HL-60/S4 (cell line): Measurements from ENCODE around the gene DNTT.

Experiments
- in situ Hi-C: fragments of 300-500 bp; cut with MboI; formaldehyde crosslinking; loops from 2 replicates; pipeline ENCODE4 v1.14.3; 2022; ENCODE audit warnings: low sequenced_read_pairs

DNTT gene

GRCh38 chr10:96339956-96340904, 36.0 kb downstream of the DNTT start:
- in situ Hi-C loops: loop anchor here (25.0 kb wide), 1 partner anchor 328 kb away; no protein-coding TSS in a partner anchor

DNA sequence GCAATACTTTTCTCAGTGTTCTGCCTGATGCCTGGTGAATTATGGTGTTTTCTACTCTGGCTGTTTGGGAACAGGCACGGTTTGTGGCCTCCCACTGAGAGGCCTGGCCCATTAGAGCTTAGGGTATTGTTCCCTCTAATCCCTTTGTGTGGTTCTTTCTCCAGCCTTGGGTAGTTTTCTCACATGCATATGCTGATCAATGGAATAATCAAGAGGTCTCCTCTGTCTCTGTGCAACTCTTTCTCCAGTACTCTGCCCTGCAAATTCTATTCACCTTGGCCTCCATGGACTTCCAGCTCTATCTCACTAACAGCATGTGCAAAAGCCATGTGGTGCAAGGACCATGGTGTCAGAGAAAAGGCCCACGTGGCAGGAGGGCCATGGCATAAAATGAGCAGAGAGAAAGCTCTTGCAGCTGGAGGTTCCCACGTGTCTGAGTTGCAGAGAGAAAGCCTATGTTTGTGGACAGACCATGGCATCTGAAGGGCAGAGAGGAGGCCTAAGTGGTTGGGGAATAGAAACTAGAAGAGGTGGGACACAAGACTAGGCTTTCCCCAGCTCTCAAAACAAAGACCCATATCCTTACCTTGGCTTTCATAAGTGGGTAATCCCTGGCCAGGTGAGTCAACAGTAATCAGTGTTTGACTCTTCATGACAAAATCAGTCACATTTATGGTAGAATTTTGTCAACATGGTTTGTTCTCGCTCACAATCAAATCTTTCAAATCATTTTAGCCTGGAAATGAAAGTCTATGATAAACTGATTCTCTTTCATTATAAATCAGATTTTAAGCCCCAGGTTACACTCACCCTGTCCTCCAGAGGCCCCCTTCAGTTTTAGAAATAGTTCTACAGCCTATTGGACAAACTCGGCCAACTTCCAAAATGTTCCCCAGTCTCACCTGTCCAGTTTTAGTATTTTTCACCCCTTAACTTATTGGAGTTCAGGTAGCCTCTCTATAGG, 37.3 kb downstream of the DNTT start:
- in situ Hi-C loops: loop anchor here (25.0 kb wide), 1 partner anchor 329 kb away; no protein-coding TSS in a partner anchor

- in situ Hi-C loops: loop anchor here (25.0 kb wide), 1 partner anchor 330 kb away; no protein-coding TSS in a partner anchor
Observed at GRCh38 chr10:96342402-96342801, 38.2 kb downstream of the DNTT start.

DNA sequence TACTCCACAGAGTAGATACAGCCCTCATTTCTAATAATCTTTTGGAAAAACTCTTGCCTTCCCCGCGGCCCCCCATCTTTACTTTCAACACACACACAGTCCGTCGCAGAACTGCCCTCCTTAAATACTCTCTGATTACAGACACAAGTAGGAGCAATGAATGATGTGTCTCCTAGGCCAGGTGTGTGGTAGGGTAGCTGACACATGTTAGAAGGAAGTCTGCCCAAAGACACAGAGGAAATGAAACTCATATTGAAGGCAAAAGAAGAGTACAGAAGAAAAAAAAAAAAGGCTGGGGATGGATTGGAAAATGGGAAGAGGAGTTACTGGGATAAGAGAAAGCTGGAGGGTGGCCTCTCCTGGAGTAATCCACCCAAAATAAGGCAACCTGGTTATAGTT, 39.9 kb downstream of the DNTT start:
- in situ Hi-C loops: loop anchor here (25.0 kb wide), 1 partner anchor 332 kb away; no protein-coding TSS in a partner anchor

DNA sequence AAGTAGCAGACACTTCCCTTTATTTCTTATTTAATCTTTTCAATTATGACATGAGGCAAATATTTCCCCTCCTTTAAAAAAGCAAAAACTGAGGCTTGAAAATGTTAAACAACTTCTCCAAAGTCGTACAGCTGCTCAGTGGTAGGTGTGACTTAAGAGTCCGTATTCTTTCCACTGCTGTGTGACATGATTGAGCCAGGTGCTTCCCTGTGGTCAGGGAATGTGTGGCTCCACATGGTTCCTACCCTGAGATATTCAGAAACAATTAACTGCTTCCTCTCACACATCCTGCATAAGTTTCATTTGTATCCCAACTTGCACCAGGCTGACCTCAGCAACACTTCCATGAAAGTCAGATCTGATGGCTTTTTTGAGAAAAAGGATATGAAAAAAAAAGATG, 41.0 kb downstream of the DNTT start:
- in situ Hi-C loops: loop anchor here (25.0 kb wide), 1 partner anchor 333 kb away; no protein-coding TSS in a partner anchor

GRCh38 chr10:96346295-96346694, 42.1 kb downstream of the DNTT start:
- in situ Hi-C loops: loop anchor here (25.0 kb wide), 1 partner anchor 334 kb away; no protein-coding TSS in a partner anchor

DNA sequence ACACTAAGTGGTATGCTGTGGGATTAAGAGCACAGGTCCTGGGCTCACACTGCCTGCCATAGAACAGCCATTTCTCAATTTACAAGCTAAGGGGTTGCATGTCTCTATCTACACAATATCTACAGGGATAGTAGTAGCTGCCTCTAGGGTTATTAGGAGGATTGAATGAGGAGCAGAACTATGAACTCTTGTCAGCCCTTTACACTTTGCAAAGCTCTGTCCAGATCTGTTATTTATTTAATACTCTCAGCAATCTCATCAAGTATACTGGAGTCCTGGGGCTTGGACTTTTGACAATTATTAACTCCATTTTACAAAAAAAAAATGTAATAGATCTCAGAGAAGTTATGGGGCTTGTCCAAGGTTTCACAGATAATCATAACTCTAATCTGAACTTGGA, 47.8 kb downstream of the DNTT start:
- in situ Hi-C loops: no loop called here

DNA sequence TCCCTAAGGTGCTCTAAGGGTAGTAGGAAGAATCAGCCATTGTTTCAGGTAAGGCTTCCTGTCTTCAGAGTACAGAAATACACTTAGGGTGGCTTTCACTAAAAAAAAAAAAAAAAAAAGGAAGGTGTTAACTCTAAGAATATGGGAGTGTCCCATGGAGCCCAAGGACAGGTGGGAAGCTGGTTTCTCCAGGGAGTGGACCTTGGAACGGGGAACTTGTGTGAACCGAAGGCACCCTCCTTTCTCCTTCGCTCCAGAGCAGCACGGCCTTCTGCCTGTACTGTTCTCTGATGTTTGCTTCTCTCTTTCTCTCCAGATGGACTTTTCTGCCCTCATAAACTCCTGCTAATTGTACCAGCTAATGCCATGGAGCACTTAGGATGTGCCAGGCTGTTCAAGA, 48.3 kb downstream of the DNTT start:
- in situ Hi-C loops: no loop called here

DNA sequence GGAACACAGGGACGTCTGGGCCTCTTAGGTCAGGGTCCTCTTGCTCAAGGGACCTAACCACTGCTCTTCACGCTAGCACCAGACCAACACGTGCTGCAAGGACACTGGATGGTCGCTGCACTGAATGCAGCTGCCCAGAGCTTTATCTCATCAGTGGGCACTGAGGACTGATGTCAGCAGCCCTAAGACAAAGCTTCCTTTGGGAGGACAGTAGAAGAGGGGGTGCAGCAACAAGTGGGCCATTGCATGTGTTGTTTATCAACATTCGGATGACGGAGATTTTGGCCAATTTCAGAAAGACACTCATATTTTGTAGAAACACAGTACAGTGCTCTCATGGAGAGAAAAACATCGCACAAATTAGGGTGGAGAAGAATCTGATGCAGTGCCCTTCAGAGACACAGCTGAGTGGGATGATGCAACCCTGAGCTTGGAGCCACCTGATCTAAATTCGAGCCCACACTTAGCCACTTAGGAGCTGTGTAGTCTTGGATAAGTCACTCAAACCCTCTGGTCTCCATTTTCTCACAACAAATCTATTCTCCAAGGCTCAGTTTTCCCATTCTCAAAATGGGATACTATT, 52.9 kb downstream of the DNTT start:
- in situ Hi-C loops: no loop called here

DNA sequence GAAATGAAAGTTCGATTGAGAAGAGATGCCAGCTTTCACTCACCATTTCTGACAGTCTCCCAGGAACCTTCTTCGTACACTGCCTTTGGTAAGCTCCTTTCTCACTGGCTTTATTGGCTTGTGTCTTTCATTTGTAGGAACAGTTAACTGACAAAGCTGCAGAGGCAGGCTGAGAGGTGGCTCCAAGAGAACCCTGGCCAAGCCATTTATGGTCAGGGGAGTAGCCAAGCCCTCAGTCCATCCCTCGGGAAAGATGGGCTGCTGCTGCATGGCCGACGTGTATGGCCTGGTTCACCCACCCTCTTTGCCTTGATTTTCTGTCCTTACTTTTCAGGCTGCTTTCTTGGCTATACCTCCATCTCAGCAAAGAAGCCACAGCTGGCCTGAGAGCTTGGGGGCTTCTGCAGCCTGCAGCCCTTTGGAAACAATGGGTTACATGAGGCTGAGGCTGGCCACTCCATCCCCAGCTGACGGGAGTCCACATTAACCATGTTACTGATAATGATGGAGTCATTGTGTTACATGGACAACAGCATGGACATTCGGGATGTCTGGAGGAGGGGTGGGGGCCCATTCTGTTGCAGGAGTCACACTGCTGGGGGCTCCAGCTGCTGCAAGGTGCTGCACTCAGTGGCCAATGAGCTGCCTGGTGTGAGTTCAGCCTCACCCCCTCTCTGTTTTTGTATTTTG, 54.8 kb downstream of the DNTT start, which contains the start of gene OPALIN:
OPALIN (minus strand) TSS at position 152 of the 690 bp plus-strand sequence; CDS start at position 46, 106 bp downstream.
- in situ Hi-C loops: no loop called here

DNA sequence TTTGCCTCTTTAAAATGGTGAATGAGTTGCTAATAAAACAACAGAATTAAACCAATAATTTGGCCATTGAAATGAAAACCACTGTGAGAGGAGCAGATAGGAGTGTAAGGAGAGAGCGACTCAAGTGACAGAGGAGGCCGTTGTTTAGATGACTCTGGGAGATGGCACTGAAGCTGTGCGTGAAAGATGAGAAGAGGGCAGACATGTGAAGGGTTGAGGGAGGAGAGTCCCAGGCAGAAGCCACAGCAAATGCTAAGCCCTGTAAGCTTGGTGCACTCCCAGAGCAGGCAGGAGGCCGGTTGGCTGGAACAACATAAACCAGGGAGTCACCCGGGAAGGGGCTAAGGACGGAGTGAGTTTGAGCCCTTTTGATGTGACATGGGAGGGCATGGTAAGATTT, 55.4 kb downstream of the DNTT start:
- in situ Hi-C loops: no loop called here

DNA sequence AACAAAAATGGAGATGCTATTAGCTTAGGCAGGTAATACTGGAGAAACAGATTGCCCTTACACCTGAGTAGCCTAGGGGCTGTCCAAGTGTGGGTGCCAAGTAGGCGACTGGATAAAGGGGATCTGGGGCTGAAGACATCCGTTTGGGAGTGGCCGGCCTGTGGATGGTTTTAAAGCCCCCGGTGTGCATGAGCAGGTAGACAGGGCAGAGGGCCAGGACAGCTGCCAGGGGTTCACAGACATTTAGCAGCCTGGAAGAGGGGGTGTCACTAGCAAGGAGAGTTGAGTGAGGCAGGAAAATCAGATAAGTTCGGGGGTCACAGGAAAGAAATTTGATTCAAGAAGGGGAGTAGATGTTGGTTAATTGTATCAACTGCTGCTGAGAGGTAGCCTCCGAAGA, 56.1 kb downstream of the DNTT start:
- in situ Hi-C loops: no loop called here

- in situ Hi-C loops: no loop called here
Observed at GRCh38 chr10:96360766-96361165, 56.5 kb downstream of the DNTT start.

DNA sequence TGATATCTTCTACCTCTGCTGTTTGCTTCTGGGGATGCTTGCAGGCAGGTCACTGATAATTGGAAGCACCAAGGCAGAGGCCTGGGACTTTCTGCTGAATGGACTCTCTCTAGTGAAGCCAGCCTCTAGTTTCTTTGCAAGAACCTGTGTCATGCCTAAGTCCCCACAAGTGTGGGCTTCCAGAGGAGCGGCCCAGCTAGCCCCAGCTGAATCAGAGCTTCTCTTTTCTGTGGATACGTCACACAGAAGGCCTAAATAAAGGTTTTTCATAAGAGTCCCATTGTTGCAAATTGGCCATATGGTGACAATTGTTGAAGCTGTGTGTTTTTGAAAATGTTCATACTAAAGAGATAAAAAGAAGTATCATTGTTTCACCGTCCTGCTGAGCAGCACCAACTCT, 61.3 kb downstream of the DNTT start:
- in situ Hi-C loops: no loop called here

GRCh38 chr10:96366508-96366907, 62.3 kb downstream of the DNTT start:
- in situ Hi-C loops: no loop called here

GRCh38 chr10:96367470-96367869, 63.2 kb downstream of the DNTT start:
- in situ Hi-C loops: no loop called here

- in situ Hi-C loops: no loop called here
Observed at GRCh38 chr10:96368971-96369370, 64.7 kb downstream of the DNTT start.

GRCh38 chr10:96369890-96370583, 65.8 kb downstream of the DNTT start:
- in situ Hi-C loops: no loop called here

DNA sequence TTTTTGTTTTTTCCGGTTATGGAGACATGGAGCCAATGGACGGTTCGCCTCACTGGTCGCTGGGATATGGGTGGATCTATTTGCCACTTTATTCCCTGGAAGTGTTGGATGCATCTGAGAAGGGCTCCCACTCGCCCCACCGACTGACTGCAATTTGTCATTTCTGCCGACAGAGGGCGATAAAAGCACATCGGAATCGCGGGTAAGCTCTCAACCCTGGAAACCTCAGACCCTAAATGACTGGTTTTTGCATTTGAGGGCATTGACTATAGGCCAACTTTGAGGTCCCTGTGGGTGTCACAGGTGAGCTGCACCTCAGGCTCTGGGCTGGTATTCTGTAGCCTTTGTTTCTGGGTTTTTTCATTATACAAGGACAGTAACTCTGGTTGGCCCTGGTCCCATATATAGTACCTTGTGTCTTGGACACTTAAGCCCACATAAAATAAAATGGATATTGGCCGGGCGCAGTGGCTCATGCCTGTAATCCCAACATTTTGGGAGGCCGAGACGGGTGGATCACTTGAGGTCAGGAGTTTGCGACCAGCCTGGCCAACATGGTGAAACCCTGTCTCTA, 66.4 kb downstream of the DNTT start:
- in situ Hi-C loops: no loop called here
